Coronary artery (tissue), 2 donors: Measurements from ENCODE around the gene NAV2.

Experiments
- DNase-seq: peaks from one replicate; pipeline ENCODE4 v3.0.0-alpha.2; 2017; ENCODE audit warnings: low spot score
- H3K27ac ChIP-seq, 2 donors: fragments of 200-600 bp; sonication (generic); one replicate each; pipeline ENCODE4 v1.5.1; 2016 to 2019
- H3K4me3 ChIP-seq: fragments of 200-600 bp; sonication (generic); 2 replicates; pipeline ENCODE4 v1.5.1; 2016; ENCODE audit warnings: mild to moderate bottlenecking, moderate library complexity
- TF ChIP-seq, protein P1 (sequence below): fragments of 200-600 bp; sonication (generic); IDR thresholded peaks from one replicate; pipeline ENCODE4 v1.5.1; 2019; ENCODE audit warnings: antibody characterized with exemption

Gene NAV2

GRCh38 chr11:19687392-19687791, 25.2 kb upstream of the NAV2 start:
- DNase-seq = no peak
- Histone ChIP-seq H3K27ac (no peak overlapping the region), H3K4me3 (no peak overlapping the region)
- TF ChIP-seq, protein P1, sequence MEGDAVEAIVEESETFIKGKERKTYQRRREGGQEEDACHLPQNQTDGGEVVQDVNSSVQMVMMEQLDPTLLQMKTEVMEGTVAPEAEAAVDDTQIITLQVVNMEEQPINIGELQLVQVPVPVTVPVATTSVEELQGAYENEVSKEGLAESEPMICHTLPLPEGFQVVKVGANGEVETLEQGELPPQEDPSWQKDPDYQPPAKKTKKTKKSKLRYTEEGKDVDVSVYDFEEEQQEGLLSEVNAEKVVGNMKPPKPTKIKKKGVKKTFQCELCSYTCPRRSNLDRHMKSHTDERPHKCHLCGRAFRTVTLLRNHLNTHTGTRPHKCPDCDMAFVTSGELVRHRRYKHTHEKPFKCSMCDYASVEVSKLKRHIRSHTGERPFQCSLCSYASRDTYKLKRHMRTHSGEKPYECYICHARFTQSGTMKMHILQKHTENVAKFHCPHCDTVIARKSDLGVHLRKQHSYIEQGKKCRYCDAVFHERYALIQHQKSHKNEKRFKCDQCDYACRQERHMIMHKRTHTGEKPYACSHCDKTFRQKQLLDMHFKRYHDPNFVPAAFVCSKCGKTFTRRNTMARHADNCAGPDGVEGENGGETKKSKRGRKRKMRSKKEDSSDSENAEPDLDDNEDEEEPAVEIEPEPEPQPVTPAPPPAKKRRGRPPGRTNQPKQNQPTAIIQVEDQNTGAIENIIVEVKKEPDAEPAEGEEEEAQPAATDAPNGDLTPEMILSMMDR = no peak

DNA sequence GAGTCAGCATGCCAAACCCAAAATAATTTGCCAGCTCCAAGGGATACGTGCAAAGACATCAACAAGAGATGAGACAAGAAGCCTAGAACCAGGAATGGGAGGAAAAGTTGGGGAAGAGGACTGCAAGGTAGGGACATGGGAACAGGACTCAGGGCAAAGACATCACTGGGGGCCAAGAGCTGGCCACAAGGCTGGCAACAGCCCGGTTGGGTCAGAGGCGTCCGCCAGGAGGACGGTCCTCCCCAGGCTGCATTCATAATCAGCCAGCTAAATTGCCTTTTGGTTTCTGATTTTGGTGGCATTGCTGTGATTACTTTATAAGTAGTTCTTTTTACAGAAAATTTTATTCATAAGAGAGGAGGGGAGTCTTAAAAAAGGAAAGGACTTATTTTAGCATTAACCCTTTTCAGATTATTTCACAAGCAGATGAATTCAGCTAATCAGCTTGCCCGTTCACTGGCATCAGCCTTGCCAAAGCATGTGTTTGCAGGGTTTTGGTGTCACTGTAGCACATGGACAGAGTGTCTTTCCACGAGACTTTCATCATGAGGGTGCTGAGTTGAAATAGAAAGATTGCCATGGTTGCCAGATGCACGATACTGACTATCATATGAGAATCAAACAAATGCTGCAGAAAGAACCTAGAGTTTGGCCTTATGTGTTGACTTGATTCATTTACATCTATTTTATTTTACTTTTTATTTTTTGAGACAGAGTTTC, 23.2 kb upstream of the NAV2 start:
- TF ChIP-seq, protein P1 = no peak
- DNase-seq = no peak
- Histone ChIP-seq H3K27ac (no peak overlapping the region), H3K4me3 (no peak overlapping the region)

- H3K27ac ChIP-seq = no peak overlapping the region
- no peak overlapping the region for H3K4me3 ChIP-seq
- TF ChIP-seq, protein P1 = no peak
- DNase-seq = no peak
Measured at GRCh38 chr11:19690885-19691284, 21.8 kb upstream of the NAV2 start.

GRCh38 chr11:19691815-19692500, 20.7 kb upstream of the NAV2 start:
- DNase-seq = no peak
- TF ChIP-seq, protein P1 = no peak
- Histone ChIP-seq H3K4me3 (no peak overlapping the region), H3K27ac (no peak overlapping the region)

GRCh38 chr11:19693146-19693545, 19.5 kb upstream of the NAV2 start:
- no peak for DNase-seq
- TF ChIP-seq, protein P1 = no peak
- Histone ChIP-seq H3K27ac (no peak overlapping the region), H3K4me3 (no peak overlapping the region)

DNA sequence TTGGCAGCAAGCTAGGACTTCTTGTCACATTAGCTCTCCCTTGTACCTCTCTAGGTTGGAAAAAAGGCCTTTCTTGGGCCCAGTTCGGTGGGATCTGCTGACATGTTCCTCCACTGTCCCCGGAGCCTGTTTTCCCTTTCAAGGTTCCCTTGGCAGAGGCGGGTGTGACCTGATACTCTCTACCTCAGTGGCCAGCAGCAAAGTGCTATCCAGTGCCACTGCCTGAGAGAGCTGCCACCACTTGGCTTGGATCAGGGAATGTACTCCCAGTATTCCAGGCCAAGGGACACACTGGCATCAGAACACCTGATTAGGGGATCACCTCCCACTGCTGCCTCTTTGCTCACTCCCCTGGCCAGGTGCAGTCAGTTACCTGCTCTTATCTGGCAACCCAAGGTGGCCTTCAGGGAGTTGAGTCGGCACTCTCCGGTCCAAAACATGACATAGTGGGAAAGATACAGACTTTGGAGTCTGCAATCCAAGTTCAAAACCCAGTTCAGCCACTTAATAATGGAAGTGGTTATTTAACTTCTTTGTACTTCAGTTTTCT, 17.8 kb upstream of the NAV2 start:
- no peak for DNase-seq
- TF ChIP-seq, protein P1 = no peak
- Histone ChIP-seq H3K4me3 (no peak overlapping the region), H3K27ac (no peak overlapping the region)
